Articular chondrocyte of knee joint (primary cell): Measurements from ENCODE around the gene GABRA1. TPM values are rescaled to one million over a fixed set of nuclear protein-coding genes. Genes with fewer than 3 reads are reported as not detected.

Experiments
- total RNA-seq: library from RNA; depleted of rRNA; stranded (reverse); fragments of >200 nt; gene quantifications from 2 replicates; pipeline ENCODE4 v1.2.3, GENCODE V29; 2012

GABRA1 gene
- total RNA-seq = not detected in 2 replicates

GRCh38 chr5:161847941-161848391 lies at the start of gene GABRA1:
Gene GABRA1, plus strand, starts transcription at chr5:161848120. Its CDS starts 2,691 bp downstream, at chr5:161850811.

Other genes with a start within 250 kb of the GABRA1 start
- not detected in 2 replicates for gene GABRA6, start 162.4 kb upstream of the GABRA1 start, total RNA-seq
- gene GABRG2, start 219.7 kb downstream of the GABRA1 start, total RNA-seq = not detected in 2 replicates